IMR-90 (cell line): ENCODE measurements around the gene AKAP13.

Experiments used
- BHLHE40 ChIP-seq: fragments of 150-350 bp; IDR thresholded peaks from 2 replicates; pipeline ENCODE4 v1.6.1; 2016; ENCODE audit warnings: mild to moderate bottlenecking, low read depth, low read length
- CEBPB ChIP-seq: IDR thresholded peaks from 2 replicates; pipeline ENCODE4 v1.6.1; 2012; ENCODE audit warnings: low read depth, low read length, improper control_type of control experiment
- CHD1 ChIP-seq: IDR thresholded peaks from 2 replicates; pipeline ENCODE4 v1.6.1; 2012; ENCODE audit warnings: low read depth, low read length, improper control_type of control experiment
- MAFK ChIP-seq: IDR thresholded peaks from 2 replicates; pipeline ENCODE4 v1.6.1; 2012; ENCODE audit warnings: low read depth, low read length, improper control_type of control experiment
- NFE2L2 ChIP-seq: fragments of 150-350 bp; IDR thresholded peaks from 2 replicates; pipeline ENCODE4 v1.6.1; 2016; ENCODE audit warnings: low read depth, mild to moderate bottlenecking, low read length
- POLR2A ChIP-seq: IDR thresholded peaks from 2 replicates; pipeline ENCODE4 v1.6.1; 2012; ENCODE audit warnings: mild to moderate bottlenecking, low read depth, low read length
- RAD21 ChIP-seq: IDR thresholded peaks from 2 replicates; pipeline ENCODE4 v1.6.1; 2012; ENCODE audit warnings: low read length, improper control_type of control experiment
- RCOR1 ChIP-seq: IDR thresholded peaks from 2 replicates; pipeline ENCODE4 v1.6.1; 2012; ENCODE audit warnings: mild to moderate bottlenecking, low read length, improper control_type of control experiment; ENCODE audit not compliant: insufficient replicate concordance
- RFX5 ChIP-seq: IDR thresholded peaks from 2 replicates; pipeline ENCODE4 v1.8.0; 2012; ENCODE audit warnings: low read depth, mild to moderate bottlenecking, low read length, moderate library complexity
- TF ChIP-seq, protein P1 (sequence below): conservative IDR thresholded peaks from 2 replicates; pipeline ENCODE4 v1.5.1; 2012; ENCODE audit warnings: mild to moderate bottlenecking, low read depth, low read length, improper control_type of control experiment
- TF ChIP-seq, protein P2 (sequence below): fragments of 150-350 bp; IDR thresholded peaks from 2 replicates; pipeline ENCODE4 v1.6.1; 2017; ENCODE audit warnings: mild to moderate bottlenecking, antibody characterized with exemption, low read length, low read depth

DNA sequence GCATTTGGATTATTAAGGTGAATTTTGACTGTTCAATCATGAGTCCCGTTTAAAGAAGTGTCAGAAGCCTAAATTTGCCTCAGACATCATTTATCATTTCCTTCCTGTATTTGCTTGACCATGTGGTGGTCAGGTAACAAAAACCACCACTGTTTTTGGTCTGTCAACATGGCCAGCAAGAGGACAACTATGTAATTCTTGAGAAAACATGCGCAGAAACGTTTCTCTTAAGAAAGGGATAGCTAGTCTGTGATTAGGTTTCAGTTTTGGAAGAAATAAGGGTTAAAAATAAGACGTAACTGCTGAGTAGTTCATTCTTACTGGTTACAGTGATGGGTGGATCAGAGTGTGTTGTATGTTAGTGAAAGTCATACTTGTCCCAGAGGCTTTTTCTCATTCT lies 204.5 kb downstream of the AKAP13 start:
- TF ChIP-seq, protein P1, sequence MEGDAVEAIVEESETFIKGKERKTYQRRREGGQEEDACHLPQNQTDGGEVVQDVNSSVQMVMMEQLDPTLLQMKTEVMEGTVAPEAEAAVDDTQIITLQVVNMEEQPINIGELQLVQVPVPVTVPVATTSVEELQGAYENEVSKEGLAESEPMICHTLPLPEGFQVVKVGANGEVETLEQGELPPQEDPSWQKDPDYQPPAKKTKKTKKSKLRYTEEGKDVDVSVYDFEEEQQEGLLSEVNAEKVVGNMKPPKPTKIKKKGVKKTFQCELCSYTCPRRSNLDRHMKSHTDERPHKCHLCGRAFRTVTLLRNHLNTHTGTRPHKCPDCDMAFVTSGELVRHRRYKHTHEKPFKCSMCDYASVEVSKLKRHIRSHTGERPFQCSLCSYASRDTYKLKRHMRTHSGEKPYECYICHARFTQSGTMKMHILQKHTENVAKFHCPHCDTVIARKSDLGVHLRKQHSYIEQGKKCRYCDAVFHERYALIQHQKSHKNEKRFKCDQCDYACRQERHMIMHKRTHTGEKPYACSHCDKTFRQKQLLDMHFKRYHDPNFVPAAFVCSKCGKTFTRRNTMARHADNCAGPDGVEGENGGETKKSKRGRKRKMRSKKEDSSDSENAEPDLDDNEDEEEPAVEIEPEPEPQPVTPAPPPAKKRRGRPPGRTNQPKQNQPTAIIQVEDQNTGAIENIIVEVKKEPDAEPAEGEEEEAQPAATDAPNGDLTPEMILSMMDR = no peak
- TF ChIP-seq RFX5 = no peak
- TF ChIP-seq, protein P2, sequence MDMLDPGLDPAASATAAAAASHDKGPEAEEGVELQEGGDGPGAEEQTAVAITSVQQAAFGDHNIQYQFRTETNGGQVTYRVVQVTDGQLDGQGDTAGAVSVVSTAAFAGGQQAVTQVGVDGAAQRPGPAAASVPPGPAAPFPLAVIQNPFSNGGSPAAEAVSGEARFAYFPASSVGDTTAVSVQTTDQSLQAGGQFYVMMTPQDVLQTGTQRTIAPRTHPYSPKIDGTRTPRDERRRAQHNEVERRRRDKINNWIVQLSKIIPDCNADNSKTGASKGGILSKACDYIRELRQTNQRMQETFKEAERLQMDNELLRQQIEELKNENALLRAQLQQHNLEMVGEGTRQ = no peak
- no peak for TF ChIP-seq POLR2A
- no peak for TF ChIP-seq CHD1
- no peak for TF ChIP-seq RAD21
- no peak for TF ChIP-seq RCOR1
- no peak for TF ChIP-seq BHLHE40
- no peak for TF ChIP-seq MAFK
- TF ChIP-seq CEBPB = no peak
- no peak for TF ChIP-seq NFE2L2
